ENCODE data around the gene NUP85.
"Not testable (repeated sequence)": the region's sequence is repeated elsewhere in the genome, so short reads cannot be mapped to it uniquely, and the experiment has no call there.

Gene NUP85

DNA sequence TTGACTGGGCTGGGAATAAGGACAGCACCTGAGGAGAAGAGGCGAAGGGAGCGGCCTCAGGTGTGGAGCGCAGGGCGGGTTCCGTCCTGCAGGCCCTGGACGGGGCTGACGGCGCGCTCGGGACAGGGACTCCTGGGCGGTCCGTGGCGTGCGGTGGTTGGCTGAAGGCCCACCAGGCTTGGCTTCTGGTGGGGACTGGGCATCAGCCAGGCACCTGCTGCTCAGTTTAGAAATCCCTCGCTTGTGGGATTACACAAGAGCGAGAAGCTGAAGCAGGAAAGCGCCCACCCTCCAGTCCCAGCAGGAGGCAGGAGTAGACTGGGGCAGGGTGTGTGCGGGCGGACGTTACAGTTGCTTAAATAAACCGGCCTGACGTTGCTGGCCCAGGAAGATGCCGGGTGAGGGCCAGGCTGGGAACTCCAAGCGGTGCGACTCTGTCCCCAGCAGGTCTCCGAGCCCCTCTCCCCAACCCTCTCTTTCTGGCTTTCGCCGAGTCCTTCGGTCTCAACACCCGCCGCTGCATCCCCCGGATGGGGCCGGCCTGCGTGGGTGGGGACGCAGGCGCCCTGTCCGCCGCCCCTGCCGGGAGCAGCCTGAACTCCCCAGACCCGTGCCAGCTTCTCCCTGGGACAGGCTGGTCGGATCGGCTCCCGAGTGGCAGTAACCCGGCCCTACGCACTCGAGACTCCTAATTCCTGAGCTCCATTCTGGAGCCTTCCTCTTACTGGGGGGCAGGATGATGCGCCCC is 64.9 kb downstream of the NUP85 start:
- DNase-seq, result peak; percentile 71

DNA sequence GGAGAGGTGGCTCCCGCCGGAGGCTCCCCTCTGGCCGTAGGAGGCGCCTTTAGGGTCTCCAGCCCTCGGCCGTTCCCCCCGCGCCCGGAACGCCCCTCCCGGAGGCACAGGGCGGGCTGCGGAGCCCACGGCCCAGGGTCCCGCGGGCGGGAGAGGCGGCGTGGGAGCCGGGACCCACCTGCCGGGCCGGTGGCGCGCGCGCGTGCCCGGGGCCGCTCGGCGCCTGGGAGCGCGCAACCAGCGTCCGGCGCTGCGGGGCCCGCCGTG is 65.4 kb downstream of the NUP85 start, which contains the start of gene MIF4GD:
Gene MIF4GD, minus strand, starts transcription at position 266 of the 267 bp plus-strand sequence. CDS start 1,036 bp downstream, outside the sequence.
- no peak for DNase-seq

DNA sequence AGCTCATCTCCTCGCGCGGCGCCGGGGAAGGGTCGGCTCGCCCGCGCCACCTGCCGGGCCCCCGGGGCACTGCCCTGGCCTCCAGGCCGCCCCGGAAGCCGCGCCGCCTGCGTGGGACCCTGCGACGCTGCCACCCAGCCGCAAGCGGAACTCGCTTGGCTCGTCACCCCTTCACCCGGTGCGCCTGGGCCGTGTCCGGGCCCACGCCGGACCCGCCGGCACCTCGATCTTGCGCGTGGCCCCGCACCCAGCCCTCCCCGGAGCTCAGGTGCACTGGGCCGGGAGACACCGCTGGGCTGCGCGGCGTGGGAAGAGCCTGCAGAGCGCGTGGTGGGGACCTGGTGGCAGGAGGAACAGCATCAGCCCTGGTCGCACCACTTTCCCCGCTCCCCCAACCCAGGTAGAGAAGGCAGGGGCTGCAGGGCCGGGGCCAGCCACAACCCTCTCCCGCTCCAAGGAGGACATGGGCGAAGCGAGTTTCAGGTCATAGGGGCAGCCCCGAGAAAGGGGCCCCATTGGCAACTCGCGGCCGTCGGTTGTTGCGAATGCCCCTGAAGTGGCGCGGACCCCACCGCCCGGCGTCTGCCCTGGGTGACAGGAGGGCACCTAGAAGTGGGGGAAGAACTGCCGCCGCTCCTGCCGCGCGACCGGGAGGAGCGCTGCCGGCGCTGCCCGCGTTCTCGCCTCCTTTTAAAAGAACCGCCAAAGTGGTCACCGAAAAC is 65.9 kb downstream of the NUP85 start:
- DNase-seq, result peak; percentile 79

DNA sequence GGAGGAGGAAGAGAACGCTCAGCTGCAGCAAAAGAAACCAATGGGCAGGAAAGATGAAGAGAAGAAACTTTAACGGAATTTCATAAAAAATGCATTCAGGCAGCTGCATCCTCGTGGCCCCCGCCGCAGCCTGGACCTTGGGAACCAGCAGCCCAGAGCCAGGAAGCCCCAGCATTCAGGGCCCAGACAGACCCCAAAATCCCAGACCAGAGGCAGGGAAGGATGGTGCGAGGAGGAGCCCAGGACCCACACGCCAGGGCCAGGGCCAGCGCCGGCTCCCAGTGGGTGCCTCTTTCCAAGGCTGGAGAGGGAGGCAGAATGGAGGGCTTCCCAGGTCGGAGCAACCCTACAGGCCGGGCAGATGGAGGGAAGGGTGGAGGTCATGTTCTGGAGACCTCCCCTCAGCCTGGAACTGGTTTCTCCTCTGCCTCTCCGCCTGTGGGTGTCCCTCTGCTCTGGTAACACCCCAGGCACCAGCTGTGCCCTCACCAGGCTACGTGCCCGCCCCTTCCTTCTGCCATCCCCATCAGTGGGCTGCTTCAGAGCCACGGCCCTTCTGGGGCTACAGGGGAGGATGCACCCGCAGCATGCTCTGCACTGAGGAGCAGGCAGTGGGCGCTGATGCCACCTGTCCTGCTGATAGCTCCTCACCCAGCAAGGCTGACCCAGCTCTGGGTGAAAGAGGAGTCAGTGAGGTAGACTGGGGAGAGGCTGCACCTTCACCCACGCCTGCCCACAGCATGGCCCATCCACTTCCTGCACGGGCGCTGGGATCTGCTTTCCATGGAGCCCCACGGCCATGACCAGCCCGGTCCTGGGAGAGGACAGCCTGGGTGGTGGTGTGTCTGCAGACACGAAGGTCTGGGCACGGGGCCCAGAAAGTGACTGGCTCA is 66.7 kb downstream of the NUP85 start:
- DNase-seq, result no peak

DNA sequence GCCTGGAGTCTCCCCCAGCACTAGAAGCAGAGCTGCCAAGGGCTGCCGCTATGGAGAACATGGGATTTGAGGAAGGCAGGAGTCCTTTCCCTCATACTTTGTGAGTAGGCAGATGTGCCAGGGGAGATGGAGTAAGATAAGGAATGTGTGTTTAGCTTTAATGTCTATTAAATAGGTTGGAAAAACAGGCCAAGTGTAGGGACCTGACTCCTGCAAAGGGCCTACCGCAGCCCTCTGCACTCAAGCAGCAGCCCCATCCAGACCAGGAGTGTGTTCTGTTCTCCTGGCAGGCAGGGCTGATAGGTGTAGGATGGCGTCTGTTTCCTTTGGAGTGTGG is 67.3 kb downstream of the NUP85 start:
- no peak for DNase-seq

DNA sequence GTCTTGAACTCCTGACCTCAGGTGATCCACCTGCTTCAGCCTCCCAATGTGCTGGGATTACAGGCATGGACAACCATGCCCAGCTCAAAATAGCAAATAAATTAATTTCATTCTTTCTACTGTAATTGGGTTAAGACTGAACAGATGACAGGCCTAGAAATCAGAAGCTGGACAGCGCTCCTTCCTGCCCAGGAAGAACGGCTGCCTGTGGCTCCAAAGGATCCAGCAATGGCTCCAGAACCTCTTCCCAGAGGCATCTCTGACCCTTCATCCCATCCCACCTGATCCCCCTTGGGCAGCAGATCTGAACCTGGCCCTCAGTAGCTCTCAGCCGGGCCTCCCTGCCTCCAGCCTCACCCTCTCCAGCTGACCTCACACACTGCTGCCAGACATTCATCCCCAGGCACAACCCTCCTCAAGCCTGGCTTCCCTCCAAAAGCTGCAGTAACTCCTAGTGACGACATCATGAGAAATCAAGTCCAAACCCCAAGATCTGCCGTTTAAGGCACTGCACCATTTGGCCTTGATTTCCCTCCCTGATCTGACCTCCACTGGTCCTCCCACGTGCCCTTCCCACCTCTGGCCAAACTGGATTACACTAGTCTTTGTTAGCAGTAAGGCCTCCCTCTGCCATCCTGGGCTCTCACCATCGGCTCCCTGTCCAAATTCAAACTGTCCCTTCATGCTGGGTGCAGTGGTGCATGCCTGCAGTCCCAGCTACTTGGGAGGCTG is 68.7 kb downstream of the NUP85 start:
- DNase-seq, result no peak

DNA sequence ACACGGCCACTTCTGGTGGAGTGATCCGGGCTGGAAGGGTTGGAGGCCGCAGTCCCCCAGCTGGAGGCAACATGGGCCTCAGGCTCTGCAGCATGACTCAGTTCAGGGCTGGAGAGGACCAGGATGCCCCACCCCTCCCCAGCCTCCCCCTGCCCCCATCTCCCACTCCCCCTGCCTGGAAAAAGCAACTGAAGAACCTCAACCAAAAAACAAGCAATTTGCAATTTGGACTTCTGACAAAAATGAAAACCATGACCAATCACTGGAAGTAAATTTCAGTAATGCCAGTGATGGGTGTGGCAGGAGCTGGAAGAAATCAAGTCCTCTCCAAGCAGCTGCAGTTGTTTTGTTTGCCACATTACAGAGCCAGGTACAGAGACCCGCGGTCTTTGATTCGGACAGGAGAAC is 72.2 kb downstream of the NUP85 start:
- DNase-seq, result no peak

DNA sequence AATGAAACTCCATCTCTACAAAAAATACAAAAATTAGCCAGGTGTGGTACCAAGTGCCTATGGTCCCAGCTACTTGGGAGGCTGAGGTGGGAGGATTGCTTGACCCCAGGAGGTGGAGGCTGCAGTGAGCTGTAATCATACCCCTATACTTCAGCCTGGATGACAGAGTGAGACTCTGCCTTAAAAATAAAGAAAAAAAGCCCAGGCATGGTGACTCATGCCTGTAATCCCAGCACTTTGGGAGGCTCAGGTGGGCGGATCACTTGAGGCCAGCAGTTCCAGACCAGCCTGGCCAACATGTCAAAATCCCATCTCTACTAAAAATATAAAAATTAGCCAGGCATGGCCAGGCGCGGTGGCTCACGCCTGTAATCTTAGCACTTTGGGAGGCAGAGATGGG is 74.7 kb downstream of the NUP85 start:
- DNase-seq, result not testable (repeated sequence)

DNA sequence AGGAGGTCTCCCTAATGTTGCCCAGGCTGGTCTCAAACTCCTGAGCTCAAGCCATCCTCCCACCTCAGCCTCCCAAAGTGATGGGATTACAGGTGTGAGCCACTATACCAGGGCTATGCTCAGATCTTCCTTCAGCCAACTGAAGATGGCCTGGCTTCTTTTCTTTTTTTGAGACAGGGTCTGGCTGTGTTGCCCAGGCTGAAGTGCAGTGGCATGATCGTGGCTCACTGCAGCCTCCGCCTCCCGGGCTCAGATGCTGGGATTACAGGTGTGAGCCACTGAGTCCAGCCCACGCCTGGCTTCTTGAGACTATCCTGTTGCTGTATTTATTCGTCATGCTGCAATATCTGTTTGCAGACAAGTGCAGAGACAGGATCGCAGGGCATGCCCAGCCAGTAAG is 79.6 kb downstream of the NUP85 start:
- DNase-seq, result no peak

Data from T1000 (cell line).